ENCODE measurements around the gene TMEM238. TPM values are rescaled to one million over a fixed set of nuclear protein-coding genes. Genes with fewer than 3 reads are reported as not detected.

TMEM238 gene
- polyA plus RNA-seq, 1 of the 3 experiments (the other 2 are of a cell fraction) = 0.12 TPM

- no peaks in the 10 kb centered on the region for H4K20me1 ChIP-seq (ENCODE audit: insufficient read depth)
- H3K4me2 ChIP-seq = no peak overlapping the region
- no peak for DNase-seq
- ChIA-PET CTCF (interaction anchor here (1.3 to 1.8 kb wide), 3 partner anchors 34 to 82 kb away, joined by 3 to 10 read pairs (median 3); partner anchors contain the start of gene TMEM238), POLR2A (no interaction called here)
- H3K9me2 ChIP-seq = no peaks in the 10 kb centered on the region
- H2AFZ ChIP-seq (ENCODE audit: low read depth) = no peak overlapping the region
- peaks cover 0 to 6% of the 10 kb centered on the region in 2 experiments; a peak in 2 of 4 replicates for H3K4me1 ChIP-seq (ENCODE audit: control insufficient read depth in 1 of 2, insufficient read depth in 2 of 2, low read depth in 1 of 2, low read length in 1 of 2)
- H3K4me3 ChIP-seq (ENCODE audit: low read depth in 2 of 2, low read length in 1 of 2) = no peak overlapping the region
- H3K79me2 ChIP-seq (ENCODE audit: insufficient read depth) = peaks cover 9% of the 10 kb centered on the region; the same call in 1 of the 2 replicates
- H3K9me3 ChIP-seq = no peaks in the 10 kb centered on the region
- WGBS (ENCODE audit: low lambda C conversion rate) = 82% methylated on average over 7 of the region's 7 CpGs
- no peak overlapping the region for H3K27ac ChIP-seq (ENCODE audit: low read depth in 2 of 2, low read length in 1 of 2)
- H3K9ac ChIP-seq = no peak overlapping the region
- H3K36me3 ChIP-seq (replicated peaks in 1 of 2; ENCODE audit: control insufficient read depth in 1 of 2, insufficient read depth in 2 of 2, low read length in 1 of 2) = no peaks in the 10 kb centered on the region
- TF ChIP-seq EZH2phosphoT487 (IDR thresholded peaks at IDR 0.05; ENCODE audit: borderline replicate concordance, low read depth) (no peak), FOXM1 (IDR thresholded peaks at IDR 0.05; ENCODE audit: low read depth) (no peak), GATA2 (CRISPR knock-in tag; IDR thresholded peaks at IDR 0.05) (no peak), MEF2A (IDR thresholded peaks at IDR 0.05; ENCODE audit: borderline replicate concordance, low read depth) (no peak), IRF3 (IDR thresholded peaks at IDR 0.05; ENCODE audit: low read depth, low read length) (no peak), CHD2 (IDR thresholded peaks at IDR 0.05; ENCODE audit: low read length, partially characterized antibody) (no peak), TEAD4 (IDR thresholded peaks at IDR 0.05; ENCODE audit: borderline replicate concordance, insufficient read depth) (no peak), YY1 (IDR thresholded peaks at IDR 0.05; ENCODE audit: low read depth) (no peak), SIN3A (IDR thresholded peaks at IDR 0.05; ENCODE audit: borderline replicate concordance, low read depth, low read length) (no peak), NRF1 (IDR thresholded peaks at IDR 0.05; ENCODE audit: low read depth, low read length) (no peak), RAD21 (IDR thresholded peaks at IDR 0.05; ENCODE audit: low read length) (no peak)
- no peaks in the 10 kb centered on the region; the same call in 1 of the 2 replicates for H3K27me3 ChIP-seq (ENCODE audit: insufficient read depth)
- H3F3A ChIP-seq (replicated peaks; ENCODE audit: insufficient read depth) = no peaks in the 10 kb centered on the region
Measured at GRCh38 chr19:55336101-55336500, 48.0 kb downstream of the TMEM238 start.

- DNase-seq = no peak
- ChIA-PET POLR2A (no interaction called here), CTCF (interaction anchor here (2.9 kb wide), 1 partner anchor 32 kb away, joined by 14 read pairs; no protein-coding TSS in a partner anchor)
- Histone ChIP-seq H3K27ac (ENCODE audit: low read depth in 2 of 2, low read length in 1 of 2) (no peak overlapping the region), H4K20me1 (ENCODE audit: insufficient read depth) (no peaks in the 10 kb centered on the region), H3K36me3 (replicated peaks in 1 of 2; ENCODE audit: control insufficient read depth in 1 of 2, insufficient read depth in 2 of 2, low read length in 1 of 2) (no peaks in the 10 kb centered on the region), H3K4me3 (ENCODE audit: low read depth in 2 of 2, low read length in 1 of 2) (no peak overlapping the region), H3K27me3 (ENCODE audit: insufficient read depth) (no peaks in the 10 kb centered on the region; the same call in 1 of the 2 replicates), H3F3A (replicated peaks; ENCODE audit: insufficient read depth) (peaks cover 8% of the 10 kb centered on the region), H3K79me2 (ENCODE audit: insufficient read depth) (no peaks in the 10 kb centered on the region), H3K9me3 (no peaks in the 10 kb centered on the region), H3K4me1 (ENCODE audit: control insufficient read depth in 1 of 2, insufficient read depth in 2 of 2, low read depth in 1 of 2, low read length in 1 of 2) (peaks cover 0 to 6% of the 10 kb centered on the region in 2 experiments; a peak in 2 of 4 replicates), H3K4me2 (no peak overlapping the region), H2AFZ (ENCODE audit: low read depth) (no peak overlapping the region), H3K9ac (no peak overlapping the region), H3K9me2 (no peaks in the 10 kb centered on the region)
- WGBS (ENCODE audit: low lambda C conversion rate) = 76% methylated on average over 11 of the region's 11 CpGs
- no peak for TF ChIP-seq CTCF (IDR thresholded peaks at IDR 0.05)
- TF ChIP-seq USF1 (IDR thresholded peaks at IDR 0.05; ENCODE audit: borderline replicate concordance, low read depth) = no peak
Measured at GRCh38 chr19:55333870-55334269, 50.2 kb downstream of the TMEM238 start.
